GM18499 (cell line): ENCODE measurements around the gene MTRFR.
"Not testable (repeated sequence)": the region's sequence is repeated elsewhere in the genome, so short reads cannot be mapped to it uniquely, and the experiment has no call there.

Source experiments
- ATAC-seq: cut with Tn5 transposase; IDR thresholded peaks from one replicate; pipeline ENCODE4 v1.9.1; 2021; ENCODE audit warnings: moderate number of reproducible peaks; ENCODE audit not compliant: insufficient read depth, unreplicated experiment

MTRFR gene

GRCh38 chr12:123248996-123249741 lies 15.9 kb downstream of the MTRFR start:
- not testable (repeated sequence) for ATAC-seq

GRCh38 chr12:123250471-123251383 lies 17.5 kb downstream of the MTRFR start:
- ATAC-seq, result no peak

- ATAC-seq, result no peak
These were observed 18.3 kb downstream of the MTRFR start for GRCh38 chr12:123251403-123252076.

- ATAC-seq, result not testable (repeated sequence)
These were observed 19.1 kb downstream of the MTRFR start for GRCh38 chr12:123252365-123252764.

GRCh38 chr12:123253641-123254459 lies 20.6 kb downstream of the MTRFR start:
- no peak for ATAC-seq

GRCh38 chr12:123254853-123255446 lies 21.7 kb downstream of the MTRFR start:
- ATAC-seq, result no peak

- no peak for ATAC-seq
These were observed 25.4 kb downstream of the MTRFR start for GRCh38 chr12:123258593-123258992.

- ATAC-seq, result no peak
These were observed 26.8 kb downstream of the MTRFR start for GRCh38 chr12:123260081-123260480.

- no peak for ATAC-seq
These were observed 28.0 kb downstream of the MTRFR start for GRCh38 chr12:123261196-123261595.

GRCh38 chr12:123263196-123263817 lies 30.1 kb downstream of the MTRFR start:
- no peak for ATAC-seq

GRCh38 chr12:123264642-123265041 lies 31.4 kb downstream of the MTRFR start:
- no peak for ATAC-seq

GRCh38 chr12:123265851-123266678 lies 32.8 kb downstream of the MTRFR start:
- no peak for ATAC-seq

- ATAC-seq, result no peak
These were observed 33.5 kb downstream of the MTRFR start for GRCh38 chr12:123266679-123267277.

GRCh38 chr12:123267335-123267920 lies 34.2 kb downstream of the MTRFR start:
- ATAC-seq, result no peak

- no peak for ATAC-seq
These were observed 35.0 kb downstream of the MTRFR start for GRCh38 chr12:123267991-123268843.

- no peak for ATAC-seq
These were observed 35.6 kb downstream of the MTRFR start for GRCh38 chr12:123268850-123269249.
